HG03175 (cell line): ENCODE measurements around the gene GLIS1.

Source experiments
- ATAC-seq: cut with Tn5 transposase; IDR thresholded peaks from one replicate; pipeline ENCODE4 v1.9.1; 2021; ENCODE audit warnings: mild to moderate bottlenecking, moderate library complexity; ENCODE audit not compliant: unreplicated experiment

Gene GLIS1

GRCh38 chr1:53620061-53620855, 118.7 kb downstream of the GLIS1 start:
- ATAC-seq, result no peak

- ATAC-seq, result no peak
Measured at GRCh38 chr1:53619367-53620060, 119.5 kb downstream of the GLIS1 start.

- no peak for ATAC-seq
Measured at GRCh38 chr1:53618500-53619366, 120.2 kb downstream of the GLIS1 start.

- no peak for ATAC-seq
Measured at GRCh38 chr1:53617851-53618499, 121.0 kb downstream of the GLIS1 start.

- no peak for ATAC-seq
Measured at GRCh38 chr1:53617382-53617781, 121.6 kb downstream of the GLIS1 start.

GRCh38 chr1:53616927-53617326, 122.0 kb downstream of the GLIS1 start:
- ATAC-seq, result no peak

- no peak for ATAC-seq
Measured at GRCh38 chr1:53616511-53616910, 122.5 kb downstream of the GLIS1 start.

- ATAC-seq, result no peak
Measured at GRCh38 chr1:53615101-53615500, 123.9 kb downstream of the GLIS1 start.

GRCh38 chr1:53614231-53615021, 124.5 kb downstream of the GLIS1 start:
- no peak for ATAC-seq

GRCh38 chr1:53608676-53609075, 130.3 kb downstream of the GLIS1 start:
- ATAC-seq, result no peak

GRCh38 chr1:53608071-53608470, 130.9 kb downstream of the GLIS1 start:
- ATAC-seq, result no peak

GRCh38 chr1:53606651-53607051, 132.3 kb downstream of the GLIS1 start:
- no peak for ATAC-seq

- no peak for ATAC-seq
Measured at GRCh38 chr1:53606197-53606596, 132.8 kb downstream of the GLIS1 start.

- no peak for ATAC-seq
Measured at GRCh38 chr1:53605181-53605580, 133.8 kb downstream of the GLIS1 start.

- ATAC-seq, result no peak
Measured at GRCh38 chr1:53604291-53604919, 134.6 kb downstream of the GLIS1 start.

- ATAC-seq, result no peak
Measured at GRCh38 chr1:53603431-53603830, 135.5 kb downstream of the GLIS1 start.

- ATAC-seq, result no peak
Measured at GRCh38 chr1:53601867-53602775, 136.8 kb downstream of the GLIS1 start.

GRCh38 chr1:53601031-53601745, 137.8 kb downstream of the GLIS1 start:
- no peak for ATAC-seq
